IPS-18a (cell line): Measurements from ENCODE around the gene PUM1.

Experiments used
- H3K27ac ChIP-seq: one replicate; pipeline ENCODE4 v1.5.1; 2013; ENCODE audit warnings: low read length
- H3K27me3 ChIP-seq: one replicate; pipeline ENCODE4 v1.6.1; 2013; ENCODE audit warnings: mild to moderate bottlenecking, low read length; ENCODE audit not compliant: control insufficient read depth, insufficient read depth
- H3K36me3 ChIP-seq: one replicate; pipeline ENCODE4 v1.6.1; 2013; ENCODE audit warnings: low read depth, low read length; ENCODE audit not compliant: control insufficient read depth
- H3K4me1 ChIP-seq: one replicate; pipeline ENCODE4 v1.6.1; 2013; ENCODE audit warnings: low read depth, low read length; ENCODE audit not compliant: control insufficient read depth
- H3K4me3 ChIP-seq: one replicate; pipeline ENCODE4 v1.5.1; 2013; ENCODE audit warnings: low read length
- H3K9ac ChIP-seq: one replicate; pipeline ENCODE4 v1.6.1; 2013; ENCODE audit warnings: mild to moderate bottlenecking, low read length, moderate library complexity
- H3K9me3 ChIP-seq: one replicate; pipeline ENCODE4 v1.6.1; 2013; ENCODE audit warnings: low read depth, low read length; ENCODE audit not compliant: control insufficient read depth

PUM1 gene, protein sequence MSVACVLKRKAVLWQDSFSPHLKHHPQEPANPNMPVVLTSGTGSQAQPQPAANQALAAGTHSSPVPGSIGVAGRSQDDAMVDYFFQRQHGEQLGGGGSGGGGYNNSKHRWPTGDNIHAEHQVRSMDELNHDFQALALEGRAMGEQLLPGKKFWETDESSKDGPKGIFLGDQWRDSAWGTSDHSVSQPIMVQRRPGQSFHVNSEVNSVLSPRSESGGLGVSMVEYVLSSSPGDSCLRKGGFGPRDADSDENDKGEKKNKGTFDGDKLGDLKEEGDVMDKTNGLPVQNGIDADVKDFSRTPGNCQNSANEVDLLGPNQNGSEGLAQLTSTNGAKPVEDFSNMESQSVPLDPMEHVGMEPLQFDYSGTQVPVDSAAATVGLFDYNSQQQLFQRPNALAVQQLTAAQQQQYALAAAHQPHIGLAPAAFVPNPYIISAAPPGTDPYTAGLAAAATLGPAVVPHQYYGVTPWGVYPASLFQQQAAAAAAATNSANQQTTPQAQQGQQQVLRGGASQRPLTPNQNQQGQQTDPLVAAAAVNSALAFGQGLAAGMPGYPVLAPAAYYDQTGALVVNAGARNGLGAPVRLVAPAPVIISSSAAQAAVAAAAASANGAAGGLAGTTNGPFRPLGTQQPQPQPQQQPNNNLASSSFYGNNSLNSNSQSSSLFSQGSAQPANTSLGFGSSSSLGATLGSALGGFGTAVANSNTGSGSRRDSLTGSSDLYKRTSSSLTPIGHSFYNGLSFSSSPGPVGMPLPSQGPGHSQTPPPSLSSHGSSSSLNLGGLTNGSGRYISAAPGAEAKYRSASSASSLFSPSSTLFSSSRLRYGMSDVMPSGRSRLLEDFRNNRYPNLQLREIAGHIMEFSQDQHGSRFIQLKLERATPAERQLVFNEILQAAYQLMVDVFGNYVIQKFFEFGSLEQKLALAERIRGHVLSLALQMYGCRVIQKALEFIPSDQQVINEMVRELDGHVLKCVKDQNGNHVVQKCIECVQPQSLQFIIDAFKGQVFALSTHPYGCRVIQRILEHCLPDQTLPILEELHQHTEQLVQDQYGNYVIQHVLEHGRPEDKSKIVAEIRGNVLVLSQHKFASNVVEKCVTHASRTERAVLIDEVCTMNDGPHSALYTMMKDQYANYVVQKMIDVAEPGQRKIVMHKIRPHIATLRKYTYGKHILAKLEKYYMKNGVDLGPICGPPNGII

DNA sequence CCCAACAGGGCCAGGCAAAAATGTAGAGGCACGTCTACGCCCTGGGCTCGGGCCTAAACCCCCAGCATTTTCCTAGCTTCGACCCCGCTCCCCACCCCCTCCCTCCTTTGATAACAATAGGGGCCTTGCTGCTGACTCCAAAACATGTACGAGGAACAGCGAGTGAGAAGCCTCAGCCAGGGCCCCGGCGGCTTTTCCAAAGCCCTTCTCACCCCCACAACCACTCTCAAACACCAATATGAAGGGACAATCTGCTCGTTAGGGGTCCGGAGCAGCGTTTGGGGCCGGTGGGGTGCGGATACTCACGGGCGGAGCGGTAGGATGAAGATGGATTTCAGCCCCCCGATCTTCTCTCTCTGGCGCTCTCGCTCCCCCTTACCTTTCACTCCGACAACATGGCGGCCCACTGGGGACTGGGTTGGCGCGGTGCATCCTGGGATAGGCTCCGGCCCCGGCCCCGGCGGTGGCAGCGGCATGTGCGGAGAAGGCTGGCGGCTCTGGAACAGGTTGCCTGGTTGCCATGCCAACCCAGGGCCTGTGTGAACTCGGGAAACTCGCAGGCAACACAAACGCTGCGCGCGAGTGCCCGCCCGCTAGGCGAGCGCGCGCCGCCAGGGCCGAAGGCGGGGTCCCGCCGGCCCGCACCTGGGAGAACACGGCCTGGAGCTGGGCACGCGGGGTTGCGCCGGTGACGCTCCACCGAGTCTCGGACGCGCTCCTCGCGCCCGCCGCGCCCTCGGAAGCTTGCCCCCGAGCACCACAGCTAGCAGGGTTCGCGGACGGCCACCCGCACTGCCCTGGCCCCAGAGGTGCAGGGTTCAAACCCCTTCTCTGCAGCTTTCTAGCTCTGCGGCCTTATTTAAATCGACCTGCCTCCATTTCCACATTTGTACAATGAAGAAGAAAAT lies at the start of gene PUM1:
TSS of gene PUM1 (minus strand) at position 408 of the 908 bp plus-strand sequence. CDS start 6,151 bp downstream, outside the sequence.
- Histone ChIP-seq H3K4me3 (peak within 1 kb of the TSS; percentile 100), H3K36me3 (peaks cover 4% of the 10 kb centered on the region), H3K27ac (peak within 1 kb of the TSS; percentile 99), H3K9ac (peak within 1 kb of the TSS; percentile 100), H3K27me3 (no peaks in the 10 kb centered on the region), H3K4me1 (no peaks in the 10 kb centered on the region), H3K9me3 (no peaks in the 10 kb centered on the region)

- Histone ChIP-seq H3K4me1 (no peaks in the 10 kb centered on the region), H3K9me3 (no peaks in the 10 kb centered on the region), H3K36me3 (no peaks in the 10 kb centered on the region), H3K27ac (no peak overlapping the region), H3K4me3 (no peak overlapping the region), H3K9ac (no peak overlapping the region), H3K27me3 (no peaks in the 10 kb centered on the region)
Observed at GRCh38 chr1:31112266-31112935, 46.9 kb upstream of the PUM1 start.

DNA sequence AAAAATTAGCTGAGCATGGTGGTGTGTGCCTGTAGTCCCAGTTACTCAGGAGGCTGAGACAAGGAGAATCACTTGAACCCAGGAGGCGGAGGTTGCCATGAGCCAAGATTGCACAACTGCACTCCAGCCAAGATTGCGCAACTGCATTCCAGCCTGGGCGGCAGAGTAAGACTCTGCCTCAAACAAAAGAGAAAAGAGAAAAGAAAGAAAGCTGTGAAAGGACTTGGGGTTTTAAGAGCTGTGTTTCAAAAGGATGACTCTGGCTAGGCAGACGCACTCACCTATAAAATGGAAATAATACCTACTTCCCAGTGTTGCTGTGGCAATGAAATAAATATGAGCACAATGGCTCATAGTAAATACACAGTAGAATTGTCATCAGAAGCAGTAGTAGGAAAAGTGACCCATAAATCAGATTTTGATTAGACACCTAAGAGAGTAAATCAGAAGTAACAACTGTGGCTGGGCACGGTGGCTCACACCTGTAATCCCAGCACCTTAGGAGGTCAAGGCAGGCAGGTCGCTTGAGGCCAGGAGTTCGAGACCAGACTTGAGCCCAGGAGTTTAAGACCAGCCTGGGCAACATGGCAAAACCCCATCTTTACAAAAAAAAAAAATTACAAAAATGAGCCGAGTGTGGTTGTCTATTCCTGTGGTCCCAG lies 45.9 kb upstream of the PUM1 start:
- Histone ChIP-seq H3K4me1 (no peaks in the 10 kb centered on the region), H3K4me3 (no peak overlapping the region), H3K27ac (no peak overlapping the region), H3K9me3 (no peaks in the 10 kb centered on the region), H3K27me3 (no peaks in the 10 kb centered on the region), H3K36me3 (no peaks in the 10 kb centered on the region), H3K9ac (no peak overlapping the region)

DNA sequence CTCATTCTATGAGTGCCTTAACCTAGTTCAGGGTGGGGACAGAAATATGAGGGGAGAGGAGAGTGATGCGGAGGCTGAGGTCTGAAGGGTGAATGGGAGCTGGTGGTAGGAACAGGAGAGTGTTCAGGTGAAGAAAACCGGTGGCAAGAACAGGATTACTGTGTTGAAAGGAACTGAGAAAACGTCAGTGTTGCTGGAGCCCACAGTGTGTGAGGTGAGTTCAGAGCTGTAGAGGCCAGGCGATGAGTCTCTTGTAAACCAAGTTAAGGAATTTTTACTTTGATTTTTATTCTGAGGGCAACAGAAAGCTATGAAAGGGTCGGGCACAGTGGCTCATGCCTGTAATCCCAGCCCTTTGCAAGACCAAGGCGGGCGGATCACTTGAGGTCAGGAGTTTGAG lies 45.3 kb upstream of the PUM1 start:
- Histone ChIP-seq H3K4me1 (no peaks in the 10 kb centered on the region), H3K9ac (no peak overlapping the region), H3K36me3 (no peaks in the 10 kb centered on the region), H3K27me3 (no peaks in the 10 kb centered on the region), H3K9me3 (no peaks in the 10 kb centered on the region), H3K27ac (no peak overlapping the region), H3K4me3 (no peak overlapping the region)

GRCh38 chr1:31108861-31109260 lies 43.3 kb upstream of the PUM1 start:
- Histone ChIP-seq H3K9me3 (no peaks in the 10 kb centered on the region), H3K27me3 (no peaks in the 10 kb centered on the region), H3K9ac (no peak overlapping the region), H3K36me3 (no peaks in the 10 kb centered on the region), H3K27ac (no peak overlapping the region), H3K4me3 (no peak overlapping the region), H3K4me1 (no peaks in the 10 kb centered on the region)

DNA sequence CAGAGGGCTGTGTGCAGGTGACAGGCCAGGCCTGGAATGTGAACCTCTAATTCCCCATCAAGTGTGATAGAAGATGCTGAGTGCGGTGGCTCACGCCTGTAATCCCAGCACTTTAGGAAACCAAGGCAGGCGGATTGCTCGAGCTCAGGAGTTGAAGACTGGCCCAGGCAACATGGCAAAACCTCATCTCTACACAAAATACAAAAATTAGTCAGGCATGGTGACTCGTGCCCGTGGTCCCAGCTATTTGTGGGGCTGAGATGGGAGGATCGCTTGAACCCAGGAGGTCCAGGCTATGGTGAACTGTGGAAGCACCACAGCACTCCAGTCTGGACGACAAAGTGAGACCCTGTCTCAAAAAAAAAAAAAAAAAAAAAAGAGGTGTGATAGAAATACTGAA lies 40.1 kb upstream of the PUM1 start:
- no peak overlapping the region for H3K27ac ChIP-seq
- no peaks in the 10 kb centered on the region for H3K36me3 ChIP-seq
- no peak overlapping the region for H3K9ac ChIP-seq
- H3K4me3 ChIP-seq = no peak overlapping the region
- no peaks in the 10 kb centered on the region for H3K27me3 ChIP-seq
- H3K9me3 ChIP-seq = no peaks in the 10 kb centered on the region
- no peaks in the 10 kb centered on the region for H3K4me1 ChIP-seq

DNA sequence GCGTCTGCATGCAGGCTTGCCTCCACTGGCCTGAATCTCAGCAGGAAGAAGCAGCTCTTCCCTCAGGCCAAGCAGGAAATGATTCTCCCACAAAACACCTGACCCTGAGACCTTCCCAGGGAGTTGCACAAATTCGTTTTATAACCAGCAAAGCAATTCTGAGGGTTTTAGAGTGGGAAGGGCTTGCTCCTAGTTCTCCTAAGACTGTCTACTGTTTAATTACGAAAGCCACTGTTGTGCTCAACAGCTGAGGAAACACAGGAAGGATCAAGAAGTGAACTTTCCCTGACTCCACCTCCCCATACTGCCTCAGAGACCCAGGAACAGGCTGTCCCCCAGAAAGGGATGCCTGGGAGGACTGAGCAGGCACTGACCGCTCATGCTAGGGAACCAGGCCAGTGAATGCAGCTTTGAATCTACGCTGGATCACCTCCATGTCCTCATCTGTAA lies 37.0 kb upstream of the PUM1 start:
- H3K36me3 ChIP-seq = no peaks in the 10 kb centered on the region
- H3K4me3 ChIP-seq = no peak overlapping the region
- H3K4me1 ChIP-seq = no peaks in the 10 kb centered on the region
- H3K27ac ChIP-seq = no peak overlapping the region
- H3K9me3 ChIP-seq = no peaks in the 10 kb centered on the region
- no peak overlapping the region for H3K9ac ChIP-seq
- H3K27me3 ChIP-seq = no peaks in the 10 kb centered on the region

DNA sequence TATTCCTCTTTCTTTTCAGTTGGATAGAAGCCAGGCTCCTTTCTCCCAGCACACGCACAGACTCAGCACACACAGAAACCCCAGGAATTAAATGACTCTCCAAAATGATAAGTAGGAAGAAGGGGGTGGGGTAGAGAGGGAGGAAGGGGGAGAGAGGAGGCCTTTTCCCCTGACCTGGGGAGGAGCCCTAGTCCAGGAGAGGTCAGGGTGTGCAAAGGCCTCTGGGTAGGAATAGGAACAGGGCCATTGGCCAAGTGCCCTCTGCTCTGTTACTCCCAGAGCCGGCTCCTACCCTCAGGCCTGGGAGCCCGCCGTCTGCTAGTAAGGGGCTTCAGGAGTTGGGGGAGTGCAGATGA lies 35.6 kb upstream of the PUM1 start:
- Histone ChIP-seq H3K9me3 (no peaks in the 10 kb centered on the region), H3K36me3 (no peaks in the 10 kb centered on the region), H3K27ac (no peak overlapping the region), H3K27me3 (no peaks in the 10 kb centered on the region), H3K9ac (no peak overlapping the region), H3K4me1 (no peaks in the 10 kb centered on the region), H3K4me3 (no peak overlapping the region)

GRCh38 chr1:31099293-31100032 lies 33.9 kb upstream of the PUM1 start:
- Histone ChIP-seq H3K36me3 (no peaks in the 10 kb centered on the region), H3K27me3 (no peaks in the 10 kb centered on the region), H3K9ac (no peak overlapping the region), H3K4me1 (no peaks in the 10 kb centered on the region), H3K27ac (no peak overlapping the region), H3K4me3 (no peak overlapping the region), H3K9me3 (no peaks in the 10 kb centered on the region)
